K562 (cell line): ENCODE results near the gene FERMT3. TPM values are rescaled to one million over a fixed set of nuclear protein-coding genes. Genes with fewer than 3 reads are reported as not detected.

Source experiments
- ARID4B ChIP-seq: sonication (generic); formaldehyde crosslinking; IDR thresholded peaks from 2 replicates; pipeline ENCODE4 v1.8.0; 2022; ENCODE audit warnings: mild to moderate bottlenecking, missing genetic modification reagents
- BRF1 ChIP-seq: IDR thresholded peaks from 3 replicates; pipeline ENCODE4 v1.6.1; 2011; ENCODE audit warnings: borderline replicate concordance, mild to moderate bottlenecking; ENCODE audit not compliant: insufficient read length; ENCODE audit errors: extremely low read depth
- ESRRA ChIP-seq: fragments of 450-650 bp; IDR thresholded peaks from 2 replicates; pipeline ENCODE4 v1.6.1; 2014; ENCODE audit warnings: low read depth, mild to moderate bottlenecking, moderate library complexity, borderline replicate concordance
- IRF2 ChIP-seq: sonication (generic); formaldehyde crosslinking; IDR thresholded peaks from 2 replicates; pipeline ENCODE4 v1.8.1; 2022; ENCODE audit warnings: mild to moderate bottlenecking, missing genetic modification reagents
- NFRKB ChIP-seq: fragments of 450-650 bp; IDR thresholded peaks from 2 replicates; pipeline ENCODE4 v1.6.1; 2016; ENCODE audit warnings: low read depth
- PHB ChIP-seq: fragments of 250-450 bp; sonication (Bioruptor Pico); IDR thresholded peaks from 2 replicates; pipeline ENCODE4 v1.5.0; 2021
- PHF8 ChIP-seq: fragments of 200-600 bp; sonication (generic); IDR thresholded peaks from 2 replicates; pipeline ENCODE4 v1.6.1; 2012; ENCODE audit warnings: mixed run types, mild to moderate bottlenecking, inconsistent platforms, low read length, moderate library complexity, borderline replicate concordance
- SRSF1 ChIP-seq: fragments of 200-400 bp; formaldehyde crosslinking; IDR thresholded peaks from 2 replicates; pipeline ENCODE4 v1.6.1; 2017; ENCODE audit warnings: mild to moderate bottlenecking, low read depth, low read length, moderate library complexity
- TBP ChIP-seq: optimal IDR thresholded peaks from 2 replicates; pipeline ENCODE3; 2011; ENCODE audit warnings: low read depth, low read length, improper control_type of control experiment
- TSHZ1 ChIP-seq: fragments of 250-450 bp; sonication (Bioruptor Pico); IDR thresholded peaks from 2 replicates; pipeline ENCODE4 v1.4.0; 2020; ENCODE audit warnings: mild to moderate bottlenecking, moderate library complexity
- ZNF146 ChIP-seq: IDR thresholded peaks from one replicate; pipeline ENCODE4 v1.6.1; 2018; ENCODE audit warnings: missing compliant biosample characterization; ENCODE audit not compliant: unreplicated experiment
- ZNF217 ChIP-seq: sonication (generic); formaldehyde crosslinking; IDR thresholded peaks from 2 replicates; pipeline ENCODE4 v1.8.0; 2022; ENCODE audit warnings: mild to moderate bottlenecking, missing genetic modification reagents
- ZNF583 ChIP-seq: fragments of 250-450 bp; sonication (Bioruptor Pico); IDR thresholded peaks from 2 replicates; pipeline ENCODE4 v1.4.0; 2020
- ZNF740 ChIP-seq, 3 experiments: fragments of 200-800 bp in 1 of 3; sonication (Bioruptor generic) in 1 of 3; sonication (generic) in 1 of 3; formaldehyde crosslinking in 1 of 3; IDR thresholded peaks; 2 replicates each; pipeline versions ENCODE4 v1.6.1 to v1.8.0; 2016 to 2022; ENCODE audit warnings: mild to moderate bottlenecking in 2 of 3, missing compliant biosample characterization in 2 of 3, missing genetic modification characterization in 2 of 3, missing genetic modification reagents in 1 of 3
- ZNF764 ChIP-seq: fragments of 250-450 bp; sonication (Bioruptor Pico); IDR thresholded peaks from 2 replicates; pipeline ENCODE4 v1.4.0; 2020; ENCODE audit warnings: low read depth, mild to moderate bottlenecking, moderate library complexity
- polyA plus RNA-seq, 8 experiments: library from polyadenylated mRNA; depleted of rRNA in 4 of 8; stranded (reverse) in 5 of 8; unstranded in 3 of 8; fragments of >200 nt; fragmentation: Nextera tagmentation in 2 of 8; fragmentation: Illumina TruSeq in 1 of 8; extraction: Ambion mirVana in 2 of 8; extraction: Trizol in 1 of 8; gene quantifications; 2 replicates each; pipeline versions ENCODE4 v1.2.1 to v1.2.3, GENCODE V29; 2011 to 2014; ENCODE audit warnings: inconsistent platforms in 1 of 8, missing spikeins in 1 of 8
- total RNA-seq, 7 experiments: library from RNA; depleted of rRNA in 6 of 7; stranded (reverse); fragments of >200 nt in 6 of 7; fragmentation: Illumina TruSeq in 2 of 7; extraction: Trizol in 2 of 7; gene quantifications; 2 replicates each; pipeline versions ENCODE4 v1.2.1 to v1.2.3, GENCODE V29; 2011 to 2021; ENCODE audit warnings: low replicate concordance in 1 of 7

Gene FERMT3
- total and polyA plus RNA-seq, 9 of the 15 experiments (the other 6 are each of a cell fraction or from before 2014, with no cell fraction given): 3.2 to 275 (median 79.7) TPM

GRCh38 chr11:64233913-64234586, 27.5 kb downstream of the FERMT3 start, which contains the start of gene VEGFB (continued):
- peak; percentile 37; the same call in 1 of the 2 replicates for TF ChIP-seq PHF8
- no peak for TF ChIP-seq ZNF217 (CRISPR knock-in tag)
- peak; percentile 40; the same call in 1 of the 2 replicates for TF ChIP-seq ZNF740 (CRISPR knock-in tag; IDR thresholded peaks at IDR 0.05)
- peak in 1 of 2 experiments; percentile 87; a peak in 2 of 4 replicates for TF ChIP-seq ZNF740 (tag; IDR thresholded peaks at IDR 0.05)
- no peak for TF ChIP-seq TSHZ1
- TF ChIP-seq BRF1: no peak
- TF ChIP-seq ZNF583 (CRISPR knock-in tag): no peak
- TF ChIP-seq ZNF146 (CRISPR knock-in tag): no peak
- 0 out of 2 replicates have a peak, but pooled peaks have one; percentile 35 for TF ChIP-seq IRF2
- TF ChIP-seq ARID4B (CRISPR knock-in tag): 0 out of 2 replicates have a peak, but pooled peaks have one; percentile 45
- TF ChIP-seq SRSF1: no peak
- no peak for TF ChIP-seq NFRKB
- no peak; the same call in 1 of the 2 replicates for TF ChIP-seq PHB (CRISPR knock-in tag)
- no peak for TF ChIP-seq ZNF764 (CRISPR knock-in tag)
- no peak for TF ChIP-seq ESRRA
- no peak for TF ChIP-seq TBP
